ENCODE data around the gene AHSA1. TPM values are rescaled to one million over a fixed set of nuclear protein-coding genes. Genes with fewer than 3 reads are reported as not detected.

AHSA1 gene
- polyA plus RNA-seq, 4 donors: 57.3 to 108 (median 85.8) TPM

GRCh38 chr14:77507762-77508161, 49.9 kb downstream of the AHSA1 start:
- H3K27me3 ChIP-seq (ENCODE audit: control insufficient read depth in 3 of 3, insufficient read depth in 3 of 3, low read length in 3 of 3): no peaks in the 10 kb centered on the region
- 94 to 100% (median 99%) methylated on average over 3 of the region's 3 CpGs for WGBS, 3 donors
- H3K27ac ChIP-seq (ENCODE audit: low read depth in 1 of 3, low read length in 2 of 3): no peak overlapping the region
- no peak for FAIRE-seq
- DNase-seq: no peak
- no peak overlapping the region for H3K4me3 ChIP-seq (ENCODE audit: low read depth in 1 of 3, low read length in 3 of 3)
- no peaks in the 10 kb centered on the region for H3K4me1 ChIP-seq (ENCODE audit: control insufficient read depth in 3 of 3, insufficient read depth in 2 of 3, low read depth in 1 of 3, low read length in 2 of 3)
- H3K36me3 ChIP-seq (ENCODE audit: control insufficient read depth in 3 of 3, insufficient read depth in 2 of 3, low read depth in 1 of 3, low read length in 3 of 3): peaks cover 4 to 19% (median 10%) of the 10 kb centered on the region in 3 donors
- H3K9me3 ChIP-seq (ENCODE audit: control insufficient read depth in 2 of 2, insufficient read depth in 1 of 2, low read depth in 1 of 2, low read length in 1 of 2): peaks cover 0 to 9% of the 10 kb centered on the region in 2 donors

- DNase-seq (no peak), FAIRE-seq (no peak)
- Histone ChIP-seq H3K27me3 (ENCODE audit: control insufficient read depth in 3 of 3, insufficient read depth in 3 of 3, low read length in 3 of 3) (no peaks in the 10 kb centered on the region), H3K4me3 (ENCODE audit: low read depth in 1 of 3, low read length in 3 of 3) (no peak overlapping the region), H3K4me1 (ENCODE audit: control insufficient read depth in 3 of 3, insufficient read depth in 2 of 3, low read depth in 1 of 3, low read length in 2 of 3) (no peaks in the 10 kb centered on the region), H3K27ac (ENCODE audit: low read depth in 1 of 3, low read length in 2 of 3) (no peak overlapping the region), H3K9me3 (ENCODE audit: control insufficient read depth in 2 of 2, insufficient read depth in 1 of 2, low read depth in 1 of 2, low read length in 1 of 2) (peaks cover 0 to 6% of the 10 kb centered on the region in 2 donors), H3K36me3 (ENCODE audit: control insufficient read depth in 3 of 3, insufficient read depth in 2 of 3, low read depth in 1 of 3, low read length in 3 of 3) (peaks cover 4 to 19% (median 10%) of the 10 kb centered on the region in 3 donors)
- 95 to 97% (median 96%) methylated on average over 4 of the region's 4 CpGs for WGBS, 3 donors
Observed at GRCh38 chr14:77508249-77508648, 50.4 kb downstream of the AHSA1 start.

GRCh38 chr14:77508876-77509275, 51.0 kb downstream of the AHSA1 start:
- FAIRE-seq: no peak
- 95 to 98% (median 96%) methylated on average over 3 of the region's 3 CpGs for WGBS, 3 donors

GRCh38 chr14:77509366-77509765, 51.5 kb downstream of the AHSA1 start:
- H3K4me3 ChIP-seq (ENCODE audit: low read depth in 1 of 3, low read length in 3 of 3): no peak overlapping the region
- DNase-seq (no peak), FAIRE-seq (no peak)
- peaks cover 6 to 21% (median 10%) of the 10 kb centered on the region in 3 donors for H3K36me3 ChIP-seq (ENCODE audit: control insufficient read depth in 3 of 3, insufficient read depth in 2 of 3, low read depth in 1 of 3, low read length in 3 of 3)
- H3K27ac ChIP-seq (ENCODE audit: low read depth in 1 of 3, low read length in 2 of 3): no peak overlapping the region
- H3K27me3 ChIP-seq (ENCODE audit: control insufficient read depth in 3 of 3, insufficient read depth in 3 of 3, low read length in 3 of 3): no peaks in the 10 kb centered on the region
- WGBS, 3 donors: 87 to 97% (median 94%) methylated on average over 4 of the region's 4 CpGs
- no peaks in the 10 kb centered on the region for H3K9me3 ChIP-seq (ENCODE audit: control insufficient read depth in 2 of 2, insufficient read depth in 1 of 2, low read depth in 1 of 2, low read length in 1 of 2)
- H3K4me1 ChIP-seq (ENCODE audit: control insufficient read depth in 3 of 3, insufficient read depth in 2 of 3, low read depth in 1 of 3, low read length in 2 of 3): no peaks in the 10 kb centered on the region

More at GRCh38 chr14:77508876-77509275, 51.0 kb downstream of the AHSA1 start:
- DNase-seq: no peak
- Histone ChIP-seq H3K27me3 (ENCODE audit: control insufficient read depth in 3 of 3, insufficient read depth in 3 of 3, low read length in 3 of 3) (no peaks in the 10 kb centered on the region), H3K36me3 (ENCODE audit: control insufficient read depth in 3 of 3, insufficient read depth in 2 of 3, low read depth in 1 of 3, low read length in 3 of 3) (peaks cover 4 to 20% (median 10%) of the 10 kb centered on the region in 3 donors), H3K27ac (ENCODE audit: low read depth in 1 of 3, low read length in 2 of 3) (no peak overlapping the region), H3K4me3 (ENCODE audit: low read depth in 1 of 3, low read length in 3 of 3) (no peak overlapping the region), H3K9me3 (ENCODE audit: control insufficient read depth in 2 of 2, insufficient read depth in 1 of 2, low read depth in 1 of 2, low read length in 1 of 2) (no peaks in the 10 kb centered on the region), H3K4me1 (ENCODE audit: control insufficient read depth in 3 of 3, insufficient read depth in 2 of 3, low read depth in 1 of 3, low read length in 2 of 3) (no peaks in the 10 kb centered on the region)

GRCh38 chr14:77511486-77512162, 53.7 kb downstream of the AHSA1 start:
- WGBS, 3 donors: 92 to 95% (median 94%) methylated on average over 8 of the region's 8 CpGs
- peaks cover 8 to 23% (median 16%) of the 10 kb centered on the region in 3 donors for H3K36me3 ChIP-seq (ENCODE audit: control insufficient read depth in 3 of 3, insufficient read depth in 2 of 3, low read depth in 1 of 3, low read length in 3 of 3)
- FAIRE-seq: no peak

GRCh38 chr14:77516126-77516525, 58.2 kb downstream of the AHSA1 start:
- DNase-seq (no peak), FAIRE-seq (no peak)
- no peaks in the 10 kb centered on the region for H3K4me1 ChIP-seq (ENCODE audit: control insufficient read depth in 3 of 3, insufficient read depth in 2 of 3, low read depth in 1 of 3, low read length in 2 of 3)
- no peaks in the 10 kb centered on the region for H3K27me3 ChIP-seq (ENCODE audit: control insufficient read depth in 3 of 3, insufficient read depth in 3 of 3, low read length in 3 of 3)
- no peaks in the 10 kb centered on the region for H3K9me3 ChIP-seq (ENCODE audit: control insufficient read depth in 2 of 2, insufficient read depth in 1 of 2, low read depth in 1 of 2, low read length in 1 of 2)
- H3K36me3 ChIP-seq (ENCODE audit: control insufficient read depth in 3 of 3, insufficient read depth in 2 of 3, low read depth in 1 of 3, low read length in 3 of 3): peaks cover 17 to 40% (median 34%) of the 10 kb centered on the region in 3 donors
- H3K4me3 ChIP-seq (ENCODE audit: low read depth in 1 of 3, low read length in 3 of 3): no peak overlapping the region
- H3K27ac ChIP-seq (ENCODE audit: low read depth in 1 of 3, low read length in 2 of 3): no peak overlapping the region

More at GRCh38 chr14:77511486-77512162, 53.7 kb downstream of the AHSA1 start:
- DNase-seq: no peak
- no peak overlapping the region for H3K27ac ChIP-seq (ENCODE audit: low read depth in 1 of 3, low read length in 2 of 3)
- no peaks in the 10 kb centered on the region for H3K27me3 ChIP-seq (ENCODE audit: control insufficient read depth in 3 of 3, insufficient read depth in 3 of 3, low read length in 3 of 3)
- no peak overlapping the region for H3K4me3 ChIP-seq (ENCODE audit: low read depth in 1 of 3, low read length in 3 of 3)
- H3K4me1 ChIP-seq (ENCODE audit: control insufficient read depth in 3 of 3, insufficient read depth in 2 of 3, low read depth in 1 of 3, low read length in 2 of 3): no peaks in the 10 kb centered on the region
- no peaks in the 10 kb centered on the region for H3K9me3 ChIP-seq (ENCODE audit: control insufficient read depth in 2 of 2, insufficient read depth in 1 of 2, low read depth in 1 of 2, low read length in 1 of 2)

Other genes starting within 250 kb of the AHSA1 start
- gene NGB, start 186.9 kb upstream of the AHSA1 start, polyA plus RNA-seq: under 1 TPM in 2 of 4 donors, not detected in 2; 0.09 to 0.81 TPM
- gene POMT2, start 137.2 kb upstream of the AHSA1 start, polyA plus RNA-seq: 10 to 100 TPM in 3 of 4 donors, 1 to 10 TPM in 1; 9.7 to 13.3 (median 10.7) TPM
- gene GSTZ1, start 137.1 kb upstream of the AHSA1 start, polyA plus RNA-seq: 10 to 100 TPM; 30.7 to 45.1 (median 37.2) TPM
- 10 to 100 TPM in 1 of 4 donors, 1 to 10 TPM in 3; 1.9 to 14.0 (median 3.2) TPM for gene TMED8, start 81.0 kb upstream of the AHSA1 start, polyA plus RNA-seq
- 1 to 10 TPM in 1 of 4 donors, under 1 TPM in 1, not detected in 2; 0.52 to 1.0 TPM for gene SAMD15, start 80.7 kb upstream of the AHSA1 start, polyA plus RNA-seq
- under 1 TPM; 0.12 to 0.68 (median 0.36) TPM for gene NOXRED1, start 34.6 kb upstream of the AHSA1 start, polyA plus RNA-seq
- 10 to 100 TPM in 3 of 4 donors, 1 to 10 TPM in 1; 9.5 to 27.3 (median 12.7) TPM for gene VIPAS39, start 492 bp upstream of the AHSA1 start, polyA plus RNA-seq
- gene ISM2, start 40.7 kb downstream of the AHSA1 start, polyA plus RNA-seq: under 1 TPM in 2 of 4 donors, not detected in 2; 0.01 to 0.03 TPM
- gene SPTLC2, start 158.5 kb downstream of the AHSA1 start, polyA plus RNA-seq: 10 to 100 TPM in 2 of 4 donors, 1 to 10 TPM in 2; 5.9 to 27.5 (median 15.2) TPM
- gene ALKBH1, start 249.9 kb downstream of the AHSA1 start, polyA plus RNA-seq: 10 to 100 TPM in 2 of 4 donors, 1 to 10 TPM in 2; 5.8 to 12.1 (median 9.5) TPM